Fibroblast of skin of right biceps (primary cell): ENCODE results near the gene PRIMA1.

Experiments used
- DNase-seq: peaks from one replicate; pipeline ENCODE4 v3.0.0-alpha.2; 2013

PRIMA1 gene

GRCh38 chr14:93752980-93753561, 35.2 kb downstream of the PRIMA1 start:
- no peak for DNase-seq

GRCh38 chr14:93751946-93752655, 36.2 kb downstream of the PRIMA1 start:
- DNase-seq = no peak

GRCh38 chr14:93749076-93749420, 39.2 kb downstream of the PRIMA1 start:
- no peak for DNase-seq

GRCh38 chr14:93748208-93749075, 39.8 kb downstream of the PRIMA1 start:
- no peak for DNase-seq

- no peak for DNase-seq
Measured at GRCh38 chr14:93747560-93747959, 40.7 kb downstream of the PRIMA1 start.

GRCh38 chr14:93747102-93747501, 41.2 kb downstream of the PRIMA1 start:
- no peak for DNase-seq

- DNase-seq = no peak
Measured at GRCh38 chr14:93745603-93746273, 42.5 kb downstream of the PRIMA1 start.

GRCh38 chr14:93744876-93745275, 43.4 kb downstream of the PRIMA1 start:
- DNase-seq = no peak

- DNase-seq = no peak
Measured at GRCh38 chr14:93744176-93744575, 44.1 kb downstream of the PRIMA1 start.

GRCh38 chr14:93743270-93744060, 44.8 kb downstream of the PRIMA1 start:
- no peak for DNase-seq

- no peak for DNase-seq
Measured at GRCh38 chr14:93742761-93743160, 45.5 kb downstream of the PRIMA1 start.

- DNase-seq = no peak
Measured at GRCh38 chr14:93741556-93742230, 46.6 kb downstream of the PRIMA1 start.

- DNase-seq = no peak
Measured at GRCh38 chr14:93737634-93738033, 50.7 kb downstream of the PRIMA1 start.

GRCh38 chr14:93736378-93737014, 51.8 kb downstream of the PRIMA1 start:
- DNase-seq = no peak

- no peak for DNase-seq
Measured at GRCh38 chr14:93735206-93735605, 53.1 kb downstream of the PRIMA1 start.

- no peak for DNase-seq
Measured at GRCh38 chr14:93734086-93734822, 54.0 kb downstream of the PRIMA1 start.

GRCh38 chr14:93733631-93734030, 54.7 kb downstream of the PRIMA1 start:
- DNase-seq = no peak

GRCh38 chr14:93733231-93733630, 55.1 kb downstream of the PRIMA1 start:
- no peak for DNase-seq

GRCh38 chr14:93732524-93732923, 55.8 kb downstream of the PRIMA1 start:
- no peak for DNase-seq

- DNase-seq = no peak
Measured at GRCh38 chr14:93731753-93732152, 56.5 kb downstream of the PRIMA1 start.

- no peak for DNase-seq
Measured at GRCh38 chr14:93729993-93730392, 58.3 kb downstream of the PRIMA1 start.
